Measurements from ENCODE around the gene MRPL55.

Gene MRPL55

DNA sequence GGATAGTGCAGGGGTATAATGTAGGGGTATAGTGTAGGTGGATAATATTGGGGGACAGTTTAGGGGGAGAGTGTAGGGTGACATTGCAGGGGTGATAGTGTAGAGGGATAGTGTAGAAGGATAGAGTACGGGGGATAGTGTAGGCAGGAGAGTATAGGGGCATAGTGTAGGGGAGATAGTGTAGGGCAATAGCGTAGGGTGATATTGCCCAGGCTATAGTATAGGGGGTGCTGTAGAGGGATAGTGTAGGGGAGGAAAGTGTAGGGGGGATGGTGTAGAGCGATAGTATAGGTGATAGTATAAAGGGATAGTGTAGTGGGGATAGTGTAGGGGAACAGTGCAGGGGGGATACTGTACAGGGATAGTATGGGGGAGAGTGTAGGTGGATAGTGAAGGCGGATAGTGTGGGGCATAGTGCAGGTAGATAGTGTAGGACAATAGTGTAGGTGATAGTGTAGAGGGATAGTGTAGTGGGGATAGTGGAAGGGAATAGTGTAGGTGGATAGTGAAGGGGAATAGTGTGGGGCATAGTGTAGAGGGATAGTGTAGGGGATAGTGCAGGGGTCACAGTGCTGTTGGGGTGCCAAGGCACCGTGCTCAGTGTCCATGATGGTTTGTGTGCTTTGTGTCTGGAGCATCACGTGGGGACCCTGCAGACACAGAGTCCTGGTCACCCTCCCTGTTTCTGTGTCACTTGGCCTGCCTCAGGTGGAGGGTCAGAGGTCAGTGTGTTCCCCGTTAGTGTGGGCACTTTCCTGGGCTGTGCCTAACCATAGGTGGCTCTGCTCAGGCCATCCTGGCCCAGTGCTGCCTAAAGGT lies 37.1 kb downstream of the MRPL55 start:
- H3K4me2 ChIP-seq (ENCODE audit: low read depth, low read length, poor library complexity, severe bottlenecking), result no peak overlapping the region
- H3F3A ChIP-seq (ENCODE audit: low read depth), result no peaks in the 10 kb centered on the region
- no peaks in the 10 kb centered on the region for H4K20me1 ChIP-seq (ENCODE audit: insufficient read depth, low read length, poor library complexity, severe bottlenecking)
- H3K79me2 ChIP-seq (ENCODE audit: insufficient read depth, low read length), result no peaks in the 10 kb centered on the region
- no peak overlapping the region for H3K4me3 ChIP-seq (ENCODE audit: low read length, poor library complexity, severe bottlenecking)
- H3K36me3 ChIP-seq (ENCODE audit: insufficient read depth, low read length), result no peaks in the 10 kb centered on the region
- no peaks in the 10 kb centered on the region for H3K9me3 ChIP-seq (ENCODE audit: insufficient read depth, low read depth, low read length)
- no peaks in the 10 kb centered on the region for H3K27me3 ChIP-seq (ENCODE audit: insufficient read depth, low read length, poor library complexity, severe bottlenecking)
- H3K9ac ChIP-seq (ENCODE audit: low read depth, low read length, poor library complexity, severe bottlenecking), result no peak overlapping the region
- no peaks in the 10 kb centered on the region for H3K4me1 ChIP-seq (ENCODE audit: insufficient read depth, low read length, poor library complexity, severe bottlenecking)
- TF ChIP-seq EZH2phosphoT487 (IDR thresholded peaks at IDR 0.05; ENCODE audit: borderline replicate concordance), result no peak
- TF ChIP-seq, protein P1, sequence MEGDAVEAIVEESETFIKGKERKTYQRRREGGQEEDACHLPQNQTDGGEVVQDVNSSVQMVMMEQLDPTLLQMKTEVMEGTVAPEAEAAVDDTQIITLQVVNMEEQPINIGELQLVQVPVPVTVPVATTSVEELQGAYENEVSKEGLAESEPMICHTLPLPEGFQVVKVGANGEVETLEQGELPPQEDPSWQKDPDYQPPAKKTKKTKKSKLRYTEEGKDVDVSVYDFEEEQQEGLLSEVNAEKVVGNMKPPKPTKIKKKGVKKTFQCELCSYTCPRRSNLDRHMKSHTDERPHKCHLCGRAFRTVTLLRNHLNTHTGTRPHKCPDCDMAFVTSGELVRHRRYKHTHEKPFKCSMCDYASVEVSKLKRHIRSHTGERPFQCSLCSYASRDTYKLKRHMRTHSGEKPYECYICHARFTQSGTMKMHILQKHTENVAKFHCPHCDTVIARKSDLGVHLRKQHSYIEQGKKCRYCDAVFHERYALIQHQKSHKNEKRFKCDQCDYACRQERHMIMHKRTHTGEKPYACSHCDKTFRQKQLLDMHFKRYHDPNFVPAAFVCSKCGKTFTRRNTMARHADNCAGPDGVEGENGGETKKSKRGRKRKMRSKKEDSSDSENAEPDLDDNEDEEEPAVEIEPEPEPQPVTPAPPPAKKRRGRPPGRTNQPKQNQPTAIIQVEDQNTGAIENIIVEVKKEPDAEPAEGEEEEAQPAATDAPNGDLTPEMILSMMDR (conservative IDR thresholded peaks at IDR 0.05; ENCODE audit: low read length), result no peak
- H3K9me2 ChIP-seq (replicated peaks; ENCODE audit: low read depth, low read length), result no peaks in the 10 kb centered on the region
- no peak overlapping the region for H2AFZ ChIP-seq (ENCODE audit: low read length)

DNA sequence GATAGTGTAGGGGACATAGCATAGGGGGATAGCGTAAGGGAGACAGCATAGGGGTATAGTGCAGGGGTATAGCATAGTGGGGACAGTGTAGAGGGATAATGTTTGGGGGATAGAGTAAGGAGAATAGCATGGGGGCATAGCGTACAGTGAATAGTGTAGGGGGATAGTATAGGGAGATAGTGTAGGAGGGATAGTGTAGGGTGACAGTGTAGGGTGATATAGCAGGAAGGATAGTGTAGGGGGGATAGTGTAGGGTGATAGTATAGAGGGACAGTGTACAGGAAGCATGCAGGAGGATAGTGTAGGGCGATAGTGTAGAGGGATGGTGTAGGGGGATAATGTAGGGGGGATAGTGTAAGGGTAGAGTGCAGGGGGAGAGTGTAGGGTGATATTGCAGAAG lies 38.2 kb downstream of the MRPL55 start:
- TF ChIP-seq, protein P1 (conservative IDR thresholded peaks at IDR 0.05; ENCODE audit: low read length), result no peak
- no peak for TF ChIP-seq EZH2phosphoT487 (IDR thresholded peaks at IDR 0.05; ENCODE audit: borderline replicate concordance)
- Histone ChIP-seq H3K9ac (ENCODE audit: low read depth, low read length, poor library complexity, severe bottlenecking) (no peak overlapping the region), H3K4me2 (ENCODE audit: low read depth, low read length, poor library complexity, severe bottlenecking) (no peak overlapping the region), H2AFZ (ENCODE audit: low read length) (no peak overlapping the region), H3F3A (ENCODE audit: low read depth) (no peaks in the 10 kb centered on the region), H3K9me3 (ENCODE audit: insufficient read depth, low read depth, low read length) (no peaks in the 10 kb centered on the region), H3K4me1 (ENCODE audit: insufficient read depth, low read length, poor library complexity, severe bottlenecking) (no peaks in the 10 kb centered on the region), H3K36me3 (ENCODE audit: insufficient read depth, low read length) (no peaks in the 10 kb centered on the region), H3K9me2 (replicated peaks; ENCODE audit: low read depth, low read length) (no peaks in the 10 kb centered on the region), H3K27me3 (ENCODE audit: insufficient read depth, low read length, poor library complexity, severe bottlenecking) (no peaks in the 10 kb centered on the region), H3K4me3 (ENCODE audit: low read length, poor library complexity, severe bottlenecking) (no peak overlapping the region), H4K20me1 (ENCODE audit: insufficient read depth, low read length, poor library complexity, severe bottlenecking) (no peaks in the 10 kb centered on the region), H3K79me2 (ENCODE audit: insufficient read depth, low read length) (no peaks in the 10 kb centered on the region)

DNA sequence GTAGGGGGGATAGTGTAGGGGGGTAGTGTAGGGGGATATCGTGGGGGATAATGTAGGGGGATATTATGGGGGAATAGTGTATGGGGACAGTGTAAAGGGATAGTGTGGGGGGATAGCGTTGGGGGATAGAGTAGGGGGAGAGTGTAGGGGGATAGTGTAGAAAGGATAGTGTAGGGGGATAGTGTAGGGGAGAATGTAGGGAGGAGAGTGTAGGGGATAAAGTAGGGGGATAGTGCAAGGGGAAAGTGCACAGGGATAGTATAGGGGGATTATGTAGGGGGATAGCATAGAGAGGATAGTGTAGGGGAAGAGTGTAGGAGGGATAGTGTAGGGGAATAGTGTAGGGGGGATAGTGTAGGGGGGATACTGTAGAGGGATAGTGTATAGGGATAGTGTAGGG lies 38.9 kb downstream of the MRPL55 start:
- H3K79me2 ChIP-seq (ENCODE audit: insufficient read depth, low read length), result no peaks in the 10 kb centered on the region
- TF ChIP-seq EZH2phosphoT487 (IDR thresholded peaks at IDR 0.05; ENCODE audit: borderline replicate concordance), result no peak
- TF ChIP-seq, protein P1 (conservative IDR thresholded peaks at IDR 0.05; ENCODE audit: low read length), result no peak
- no peaks in the 10 kb centered on the region for H4K20me1 ChIP-seq (ENCODE audit: insufficient read depth, low read length, poor library complexity, severe bottlenecking)
- H2AFZ ChIP-seq (ENCODE audit: low read length), result no peak overlapping the region
- no peaks in the 10 kb centered on the region for H3K4me1 ChIP-seq (ENCODE audit: insufficient read depth, low read length, poor library complexity, severe bottlenecking)
- no peak overlapping the region for H3K4me2 ChIP-seq (ENCODE audit: low read depth, low read length, poor library complexity, severe bottlenecking)
- H3K36me3 ChIP-seq (ENCODE audit: insufficient read depth, low read length), result no peaks in the 10 kb centered on the region
- no peaks in the 10 kb centered on the region for H3F3A ChIP-seq (ENCODE audit: low read depth)
- no peak overlapping the region for H3K4me3 ChIP-seq (ENCODE audit: low read length, poor library complexity, severe bottlenecking)
- H3K9me3 ChIP-seq (ENCODE audit: insufficient read depth, low read depth, low read length), result no peaks in the 10 kb centered on the region
- H3K27me3 ChIP-seq (ENCODE audit: insufficient read depth, low read length, poor library complexity, severe bottlenecking), result no peaks in the 10 kb centered on the region
- no peaks in the 10 kb centered on the region for H3K9me2 ChIP-seq (replicated peaks; ENCODE audit: low read depth, low read length)
- no peak overlapping the region for H3K9ac ChIP-seq (ENCODE audit: low read depth, low read length, poor library complexity, severe bottlenecking)
